B cell (primary cell): Measurements from ENCODE around the gene JMJD4.

Experiments used
- EZH2 ChIP-seq: IDR thresholded peaks from 2 replicates; pipeline ENCODE4 v1.6.1; 2012; ENCODE audit warnings: borderline replicate concordance, low read depth, mild to moderate bottlenecking, moderate library complexity, low read length; ENCODE audit not compliant: insufficient read depth, poor library complexity, severe bottlenecking
- TF ChIP-seq, protein P1 (sequence below): fragments of 200-600 bp; IDR thresholded peaks from one replicate; pipeline ENCODE4 v1.8.0; 2022; ENCODE audit warnings: antibody characterized with exemption, mild to moderate bottlenecking

DNA sequence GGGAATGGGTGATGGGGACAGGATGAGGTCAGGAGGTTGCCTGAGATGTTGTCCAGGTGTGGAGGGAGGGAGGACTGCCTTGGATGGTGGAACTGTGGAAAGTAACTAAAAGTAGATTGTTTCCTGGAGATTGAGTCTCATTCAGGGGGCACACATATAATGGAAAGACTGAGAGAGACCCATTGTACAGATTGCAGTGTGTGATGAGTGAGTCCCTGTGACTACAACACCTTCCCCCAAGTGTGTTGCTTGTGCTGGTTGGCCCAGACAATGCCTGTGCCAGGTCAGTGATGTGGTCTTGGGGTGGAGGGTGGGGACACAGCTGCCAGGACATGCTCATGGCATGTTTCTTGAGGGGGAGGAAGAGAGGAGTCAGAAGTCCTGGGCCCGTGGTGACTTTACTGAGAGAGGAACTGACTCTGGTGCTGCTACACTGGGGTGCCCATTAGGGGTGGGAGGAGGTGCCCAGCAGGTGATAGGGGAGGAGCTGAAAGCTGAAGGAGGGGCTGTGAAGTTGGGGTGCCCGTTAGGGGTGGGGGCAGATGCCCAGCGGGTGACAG lies 5.4 kb upstream of the JMJD4 start:
- TF ChIP-seq, protein P1, sequence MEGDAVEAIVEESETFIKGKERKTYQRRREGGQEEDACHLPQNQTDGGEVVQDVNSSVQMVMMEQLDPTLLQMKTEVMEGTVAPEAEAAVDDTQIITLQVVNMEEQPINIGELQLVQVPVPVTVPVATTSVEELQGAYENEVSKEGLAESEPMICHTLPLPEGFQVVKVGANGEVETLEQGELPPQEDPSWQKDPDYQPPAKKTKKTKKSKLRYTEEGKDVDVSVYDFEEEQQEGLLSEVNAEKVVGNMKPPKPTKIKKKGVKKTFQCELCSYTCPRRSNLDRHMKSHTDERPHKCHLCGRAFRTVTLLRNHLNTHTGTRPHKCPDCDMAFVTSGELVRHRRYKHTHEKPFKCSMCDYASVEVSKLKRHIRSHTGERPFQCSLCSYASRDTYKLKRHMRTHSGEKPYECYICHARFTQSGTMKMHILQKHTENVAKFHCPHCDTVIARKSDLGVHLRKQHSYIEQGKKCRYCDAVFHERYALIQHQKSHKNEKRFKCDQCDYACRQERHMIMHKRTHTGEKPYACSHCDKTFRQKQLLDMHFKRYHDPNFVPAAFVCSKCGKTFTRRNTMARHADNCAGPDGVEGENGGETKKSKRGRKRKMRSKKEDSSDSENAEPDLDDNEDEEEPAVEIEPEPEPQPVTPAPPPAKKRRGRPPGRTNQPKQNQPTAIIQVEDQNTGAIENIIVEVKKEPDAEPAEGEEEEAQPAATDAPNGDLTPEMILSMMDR, result no peak
- TF ChIP-seq EZH2, result no peak
